Activated B cell treated with CpG ODN at 0.5 μM for 24 hours (primary cell): ENCODE measurements around the gene SLC36A2. TPM values are rescaled to one million over a fixed set of nuclear protein-coding genes. Genes with fewer than 3 reads are reported as not detected.

ENCODE experiments used
- ATAC-seq: fragments of 200-7000 bp; cut with Tn5 transposase; one replicate; pipeline ENCODE4 v1.10.0; 2021; ENCODE audit warnings: low read depth, mild to moderate bottlenecking, moderate library complexity
- CTCF ChIA-PET: fragments of 350-600 bp; sonication (Branson Sonifier 250); formaldehyde crosslinking; loops from one replicate; lab custom pipeline; 2021; ENCODE audit warnings: antibody characterized with exemption; lab: Charles Lee
- POLR2A ChIA-PET: fragments of 350-600 bp; sonication (Branson Sonifier 250); formaldehyde crosslinking; loops from one replicate; lab custom pipeline; 2021; ENCODE audit warnings: antibody characterized with exemption; lab: Charles Lee
- DNase-seq: peaks from one replicate; pipeline ENCODE4 v3.0.0; 2022
- H3K27ac Mint-ChIP-seq: one replicate; pipeline ENCODE4 v1.8.0; 2020; ENCODE audit warnings: mixed read lengths
- H3K27me3 Mint-ChIP-seq: one replicate; pipeline ENCODE4 v1.8.0; 2021; ENCODE audit warnings: mixed read lengths
- H3K36me3 Mint-ChIP-seq: one replicate; pipeline ENCODE4 v1.8.0; 2021; ENCODE audit warnings: low read depth, mixed read lengths
- H3K4me1 Mint-ChIP-seq: one replicate; pipeline ENCODE4 v1.8.0; 2021; ENCODE audit warnings: mixed read lengths
- H3K4me3 Mint-ChIP-seq: one replicate; pipeline ENCODE4 v1.8.0; 2020; ENCODE audit warnings: mild to moderate bottlenecking, mixed read lengths
- H3K9me3 Mint-ChIP-seq: one replicate; pipeline ENCODE4 v1.8.0; 2020; ENCODE audit warnings: mixed read lengths
- CTCF ChIP-seq: fragments of 200-600 bp; IDR thresholded peaks from one replicate; pipeline ENCODE4 v1.8.0; 2022; ENCODE audit warnings: antibody characterized with exemption, mild to moderate bottlenecking
- intact Hi-C: fragments of 100-400 bp; cut with micrococcal nuclease; formaldehyde crosslinking; loops from one replicate; pipeline ENCODE4 v1.15.1; 2024
- total RNA-seq: library from RNA; stranded (reverse); gene quantifications from 2 replicates; pipeline ENCODE4 v1.2.3, GENCODE V29; 2022

Gene SLC36A2
- total RNA-seq, 1 donor from 2014 or later, result not detected

- Mint-ChIP-seq H3K4me1 (no peaks in the 10 kb centered on the region), H3K27me3 (peaks cover 11% of the 10 kb centered on the region), H3K36me3 (no peaks in the 10 kb centered on the region), H3K4me3 (no peak overlapping the region), H3K27ac (no peak overlapping the region), H3K9me3 (peaks cover 21% of the 10 kb centered on the region)
- ChIA-PET CTCF (no interaction called here), POLR2A (no interaction called here)
- no peak for TF ChIP-seq CTCF
- ATAC-seq, result no peak
- intact Hi-C loops, result no loop called here
- DNase-seq, result no peak
These were observed 12.0 kb upstream of the SLC36A2 start for GRCh38 chr5:151359391-151359790.

GRCh38 chr5:151357792-151358191 lies 10.4 kb upstream of the SLC36A2 start:
- Mint-ChIP-seq H3K4me1 (no peaks in the 10 kb centered on the region), H3K27me3 (peaks cover 8% of the 10 kb centered on the region), H3K27ac (no peak overlapping the region), H3K36me3 (no peaks in the 10 kb centered on the region), H3K4me3 (no peak overlapping the region), H3K9me3 (peaks cover 12% of the 10 kb centered on the region)
- no peak for ATAC-seq
- ChIA-PET POLR2A (no interaction called here), CTCF (no interaction called here)
- TF ChIP-seq CTCF, result no peak
- no peak for DNase-seq
- intact Hi-C loops, result no loop called here

GRCh38 chr5:151357097-151357496 lies 9.7 kb upstream of the SLC36A2 start:
- Mint-ChIP-seq H3K4me3 (no peak overlapping the region), H3K9me3 (peaks cover 9% of the 10 kb centered on the region), H3K27ac (no peak overlapping the region), H3K27me3 (peaks cover 8% of the 10 kb centered on the region), H3K4me1 (no peaks in the 10 kb centered on the region), H3K36me3 (no peaks in the 10 kb centered on the region)
- POLR2A ChIA-PET, result no interaction called here
- DNase-seq (no peak), ATAC-seq (no peak)
- CTCF ChIA-PET, result no interaction called here
- intact Hi-C loops, result no loop called here
- no peak for TF ChIP-seq CTCF

GRCh38 chr5:151351671-151352070 lies 4.3 kb upstream of the SLC36A2 start:
- Mint-ChIP-seq H3K4me3 (no peak overlapping the region), H3K9me3 (no peaks in the 10 kb centered on the region), H3K27me3 (peaks cover 16% of the 10 kb centered on the region), H3K4me1 (no peaks in the 10 kb centered on the region), H3K27ac (no peak overlapping the region), H3K36me3 (no peaks in the 10 kb centered on the region)
- DNase-seq, result no peak
- intact Hi-C loops, result no loop called here
- CTCF ChIA-PET, result no interaction called here
- POLR2A ChIA-PET, result interaction anchor here (0.5 kb wide), 1 partner anchor 10 kb away, joined by 3 read pairs; no protein-coding TSS in a partner anchor
- ATAC-seq, result no peak
- TF ChIP-seq CTCF, result no peak

- H3K4me3 Mint-ChIP-seq, result no peak overlapping the region
- H3K9me3 Mint-ChIP-seq, result no peaks in the 10 kb centered on the region
- intact Hi-C loops, result no loop called here
- no peak for TF ChIP-seq CTCF
- DNase-seq, result no peak
- no peak overlapping the region for H3K27ac Mint-ChIP-seq
- no peaks in the 10 kb centered on the region for H3K4me1 Mint-ChIP-seq
- ATAC-seq, result no peak
- POLR2A ChIA-PET, result no interaction called here
- CTCF ChIA-PET, result no interaction called here
- peaks cover 26% of the 10 kb centered on the region for H3K27me3 Mint-ChIP-seq
- no peaks in the 10 kb centered on the region for H3K36me3 Mint-ChIP-seq
These were observed 1.4 kb upstream of the SLC36A2 start for GRCh38 chr5:151348789-151349188.
